Parathyroid adenoma (tissue), 2 donors: Measurements from ENCODE around the gene FOXB1.

Source experiments
- H2AFZ ChIP-seq: fragments of 300-600 bp; sonication (generic); one replicate; pipeline ENCODE4 v1.7.0; 2017; ENCODE audit warnings: antibody characterized with exemption, mild to moderate bottlenecking
- H3K27ac ChIP-seq: fragments of 300-600 bp; sonication (generic); one replicate; pipeline ENCODE4 v1.7.0; 2017
- H3K27me3 ChIP-seq: fragments of 300-600 bp; sonication (generic); one replicate; pipeline ENCODE4 v1.7.0; 2017; ENCODE audit warnings: low read length; ENCODE audit not compliant: control insufficient read depth, insufficient read depth
- H3K36me3 ChIP-seq: fragments of 300-600 bp; sonication (generic); one replicate; pipeline ENCODE4 v1.7.0; 2017; ENCODE audit warnings: low read length; ENCODE audit not compliant: control insufficient read depth, insufficient read depth
- H3K4me1 ChIP-seq: fragments of 300-600 bp; sonication (generic); one replicate; pipeline ENCODE4 v1.7.0; 2017; ENCODE audit warnings: control low read depth
- H3K4me2 ChIP-seq: fragments of 300-600 bp; sonication (generic); one replicate; pipeline ENCODE4 v1.7.0; 2017; ENCODE audit warnings: low read length
- H3K4me3 ChIP-seq: fragments of 300-600 bp; sonication (generic); one replicate; pipeline ENCODE4 v1.7.0; 2017; ENCODE audit warnings: low read depth, low read length
- H3K79me2 ChIP-seq: fragments of 300-600 bp; sonication (generic); one replicate; pipeline ENCODE4 v1.7.0; 2017; ENCODE audit warnings: control low read depth
- H3K9ac ChIP-seq: fragments of 300-600 bp; sonication (generic); one replicate; pipeline ENCODE4 v1.7.0; 2017; ENCODE audit warnings: mild to moderate bottlenecking
- H3K9me3 ChIP-seq: fragments of 300-600 bp; sonication (generic); one replicate; pipeline ENCODE4 v1.7.0; 2017; ENCODE audit warnings: low read length; ENCODE audit not compliant: control insufficient read depth
- TF ChIP-seq, protein P1 (sequence below): fragments of 300-600 bp; sonication (generic); IDR thresholded peaks from one replicate; pipeline ENCODE4 v1.7.0; 2017; ENCODE audit warnings: antibody characterized with exemption, mild to moderate bottlenecking
- donor health status: primary hyperparathyroidism.

FOXB1 gene

GRCh38 chr15:59965741-59966140, 38.4 kb upstream of the FOXB1 start:
- no peak overlapping the region for H3K27ac ChIP-seq
- TF ChIP-seq, protein P1, sequence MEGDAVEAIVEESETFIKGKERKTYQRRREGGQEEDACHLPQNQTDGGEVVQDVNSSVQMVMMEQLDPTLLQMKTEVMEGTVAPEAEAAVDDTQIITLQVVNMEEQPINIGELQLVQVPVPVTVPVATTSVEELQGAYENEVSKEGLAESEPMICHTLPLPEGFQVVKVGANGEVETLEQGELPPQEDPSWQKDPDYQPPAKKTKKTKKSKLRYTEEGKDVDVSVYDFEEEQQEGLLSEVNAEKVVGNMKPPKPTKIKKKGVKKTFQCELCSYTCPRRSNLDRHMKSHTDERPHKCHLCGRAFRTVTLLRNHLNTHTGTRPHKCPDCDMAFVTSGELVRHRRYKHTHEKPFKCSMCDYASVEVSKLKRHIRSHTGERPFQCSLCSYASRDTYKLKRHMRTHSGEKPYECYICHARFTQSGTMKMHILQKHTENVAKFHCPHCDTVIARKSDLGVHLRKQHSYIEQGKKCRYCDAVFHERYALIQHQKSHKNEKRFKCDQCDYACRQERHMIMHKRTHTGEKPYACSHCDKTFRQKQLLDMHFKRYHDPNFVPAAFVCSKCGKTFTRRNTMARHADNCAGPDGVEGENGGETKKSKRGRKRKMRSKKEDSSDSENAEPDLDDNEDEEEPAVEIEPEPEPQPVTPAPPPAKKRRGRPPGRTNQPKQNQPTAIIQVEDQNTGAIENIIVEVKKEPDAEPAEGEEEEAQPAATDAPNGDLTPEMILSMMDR: no peak

DNA sequence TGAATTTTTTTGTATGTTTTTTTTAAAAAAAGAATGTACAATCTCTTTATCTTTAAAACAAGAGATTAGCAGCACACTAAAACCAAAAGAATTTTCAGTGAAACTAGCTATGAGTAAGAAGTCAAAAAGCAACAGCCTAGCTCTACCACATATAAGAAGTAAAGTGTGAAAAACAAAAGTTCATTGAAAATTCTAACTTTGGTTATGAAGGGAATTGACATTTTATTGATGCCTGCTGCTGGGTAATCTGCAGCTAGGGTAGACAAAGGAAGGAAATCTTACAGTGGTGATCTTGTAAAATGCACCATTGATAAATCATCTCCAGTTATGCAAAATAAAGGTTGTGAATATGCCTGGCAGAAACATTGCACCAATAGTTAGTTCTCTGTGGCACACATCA, 37.8 kb upstream of the FOXB1 start:
- H3K4me2 ChIP-seq: no peak overlapping the region
- no peaks in the 10 kb centered on the region for H3K4me1 ChIP-seq
- TF ChIP-seq, protein P1: no peak
- no peaks in the 10 kb centered on the region for H3K79me2 ChIP-seq
- no peaks in the 10 kb centered on the region for H3K27me3 ChIP-seq
- H3K9me3 ChIP-seq: peaks cover 3% of the 10 kb centered on the region
- no peak overlapping the region for H3K27ac ChIP-seq
- H3K4me3 ChIP-seq: no peak overlapping the region
- H2AFZ ChIP-seq: no peak overlapping the region
- no peaks in the 10 kb centered on the region for H3K36me3 ChIP-seq
- H3K9ac ChIP-seq: no peak overlapping the region

More at GRCh38 chr15:59965741-59966140, 38.4 kb upstream of the FOXB1 start:
- Histone ChIP-seq H3K27me3 (no peaks in the 10 kb centered on the region), H3K79me2 (no peaks in the 10 kb centered on the region), H3K9ac (no peak overlapping the region), H3K9me3 (peaks cover 3% of the 10 kb centered on the region), H3K4me1 (no peaks in the 10 kb centered on the region), H3K4me3 (no peak overlapping the region), H3K4me2 (no peak overlapping the region), H2AFZ (no peak overlapping the region), H3K36me3 (no peaks in the 10 kb centered on the region)

DNA sequence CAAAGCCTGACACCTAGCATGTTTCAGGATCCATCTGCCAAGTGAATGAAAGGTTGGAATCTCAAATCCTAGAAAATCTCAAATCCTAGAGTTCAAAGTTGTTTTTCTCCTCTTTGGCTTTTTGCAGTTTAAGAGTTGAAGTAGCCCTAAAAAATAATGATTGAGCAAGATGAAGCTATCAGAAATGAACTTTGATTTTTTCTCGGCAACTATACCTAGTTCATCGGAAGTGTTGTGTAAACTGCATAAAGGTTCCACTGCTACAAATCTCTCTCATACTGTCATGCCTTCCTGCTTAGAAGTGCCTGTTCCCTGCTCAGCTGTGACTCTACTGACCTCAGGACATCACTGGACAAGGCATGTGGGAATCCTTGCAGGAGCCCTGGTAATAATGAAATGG, 35.8 kb upstream of the FOXB1 start:
- no peak overlapping the region for H3K9ac ChIP-seq
- H3K4me1 ChIP-seq: no peaks in the 10 kb centered on the region
- H2AFZ ChIP-seq: no peak overlapping the region
- peaks cover 3% of the 10 kb centered on the region for H3K9me3 ChIP-seq
- no peaks in the 10 kb centered on the region for H3K79me2 ChIP-seq
- H3K4me3 ChIP-seq: no peak overlapping the region
- no peaks in the 10 kb centered on the region for H3K36me3 ChIP-seq
- H3K4me2 ChIP-seq: no peak overlapping the region
- no peaks in the 10 kb centered on the region for H3K27me3 ChIP-seq
- no peak overlapping the region for H3K27ac ChIP-seq
- TF ChIP-seq, protein P1: no peak

GRCh38 chr15:59972241-59972640, 31.9 kb upstream of the FOXB1 start:
- H3K4me3 ChIP-seq: no peak overlapping the region
- H3K79me2 ChIP-seq: no peaks in the 10 kb centered on the region
- no peak overlapping the region for H3K4me2 ChIP-seq
- TF ChIP-seq, protein P1: no peak
- no peak overlapping the region for H3K27ac ChIP-seq
- H3K4me1 ChIP-seq: no peaks in the 10 kb centered on the region
- H3K36me3 ChIP-seq: no peaks in the 10 kb centered on the region
- H3K27me3 ChIP-seq: no peaks in the 10 kb centered on the region
- H3K9ac ChIP-seq: no peak overlapping the region
- H2AFZ ChIP-seq: no peak overlapping the region
- peaks cover 3% of the 10 kb centered on the region for H3K9me3 ChIP-seq

- H3K4me2 ChIP-seq: no peak overlapping the region
Measured at GRCh38 chr15:59976480-59977271, 27.4 kb upstream of the FOXB1 start.

More at GRCh38 chr15:59976480-59977271, 27.4 kb upstream of the FOXB1 start:
- no peaks in the 10 kb centered on the region for H3K4me1 ChIP-seq
- H3K79me2 ChIP-seq: no peaks in the 10 kb centered on the region
- H3K27me3 ChIP-seq: no peaks in the 10 kb centered on the region
- no peak overlapping the region for H3K9ac ChIP-seq
- no peaks in the 10 kb centered on the region for H3K36me3 ChIP-seq
- no peaks in the 10 kb centered on the region for H3K9me3 ChIP-seq
- TF ChIP-seq, protein P1: no peak
- H3K4me3 ChIP-seq: no peak overlapping the region
- no peak overlapping the region for H2AFZ ChIP-seq
- no peak overlapping the region for H3K27ac ChIP-seq
